ENCODE measurements around the gene ENPP7.

- no peak for TF ChIP-seq POLR2A (IDR thresholded peaks at IDR 0.05)
- no peak for TF ChIP-seq CTCF (IDR thresholded peaks at IDR 0.05)
- TF ChIP-seq POLR2AphosphoS5 (IDR thresholded peaks at IDR 0.05): no peak
Measured at GRCh38 chr17:79757140-79757745, 26.5 kb downstream of the ENPP7 start.

Measured in stomach (tissue), 4 donors.